ENCODE results near the gene GCM1.
A peak's percentile ranks its signal among the peaks of the same experiment; 100 is the strongest.

The GCM1 gene, protein sequence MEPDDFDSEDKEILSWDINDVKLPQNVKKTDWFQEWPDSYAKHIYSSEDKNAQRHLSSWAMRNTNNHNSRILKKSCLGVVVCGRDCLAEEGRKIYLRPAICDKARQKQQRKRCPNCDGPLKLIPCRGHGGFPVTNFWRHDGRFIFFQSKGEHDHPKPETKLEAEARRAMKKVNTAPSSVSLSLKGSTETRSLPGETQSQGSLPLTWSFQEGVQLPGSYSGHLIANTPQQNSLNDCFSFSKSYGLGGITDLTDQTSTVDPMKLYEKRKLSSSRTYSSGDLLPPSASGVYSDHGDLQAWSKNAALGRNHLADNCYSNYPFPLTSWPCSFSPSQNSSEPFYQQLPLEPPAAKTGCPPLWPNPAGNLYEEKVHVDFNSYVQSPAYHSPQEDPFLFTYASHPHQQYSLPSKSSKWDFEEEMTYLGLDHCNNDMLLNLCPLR

DNA sequence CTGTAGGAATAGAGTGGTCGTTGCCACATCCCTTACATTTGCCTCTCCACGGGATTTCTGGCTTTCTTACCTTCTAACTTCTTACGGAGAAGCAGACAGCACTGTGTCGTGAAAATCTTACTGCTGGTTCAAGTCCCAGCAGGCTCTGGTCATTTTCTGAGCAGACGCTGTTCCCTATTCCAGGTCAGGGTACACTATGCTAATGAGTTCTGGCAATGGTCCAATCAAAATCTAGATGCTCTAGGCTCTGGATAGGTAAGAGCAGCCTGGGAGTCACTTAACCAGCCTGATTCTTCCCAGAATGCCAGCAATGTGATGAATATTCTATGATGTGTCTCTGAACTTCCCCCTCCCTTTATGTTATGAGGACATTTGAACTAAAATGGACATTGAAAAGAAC, at the start of gene GCM1:
TSS of gene GCM1 (minus strand) at position 158 of the 400 bp plus-strand sequence. CDS start 3,209 bp downstream, outside the sequence.
- no peaks in the 10 kb centered on the region for H3K9me3 ChIP-seq (ENCODE audit: control insufficient read depth, insufficient read depth, low read depth, low read length)
- POLR2A ChIA-PET = no interaction called here

DNA sequence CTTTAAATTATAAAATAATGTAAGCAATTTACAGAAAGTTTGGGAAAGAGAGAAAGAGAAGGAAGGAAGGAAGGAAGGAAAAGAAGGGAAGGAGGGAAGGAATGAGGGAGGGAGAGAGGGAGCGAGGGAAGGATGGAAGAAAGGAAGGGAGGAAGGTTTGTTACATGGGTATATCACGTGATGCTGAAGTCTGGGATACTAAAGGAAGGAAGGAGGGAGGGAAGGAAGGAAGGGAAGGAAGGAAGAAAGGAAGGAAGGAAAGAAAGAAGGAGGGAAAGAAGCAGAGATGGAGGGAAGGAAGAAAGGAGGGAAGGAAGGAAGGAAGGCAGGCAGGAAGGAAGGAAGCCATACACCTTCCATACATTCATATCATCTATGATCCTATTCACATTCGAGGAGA, 48.9 kb upstream of the GCM1 start:
- H3K4me3 ChIP-seq (ENCODE audit: low read depth, low read length) = no peak overlapping the region
- POLR2A ChIA-PET = no interaction called here
- H3K36me3 ChIP-seq (ENCODE audit: control insufficient read depth in 2 of 2, insufficient read depth in 1 of 2, low read length in 2 of 2) = no peaks in the 10 kb centered on the region
- H3K9me3 ChIP-seq (ENCODE audit: control insufficient read depth, insufficient read depth, low read depth, low read length) = no peaks in the 10 kb centered on the region
- peaks cover 2% of the 10 kb centered on the region; the same call in 1 of the 2 replicates for H3K4me1 ChIP-seq (ENCODE audit: control insufficient read depth, insufficient read depth, low read length)
- CTCF ChIA-PET = interaction anchor here (1.0 kb wide), 1 partner anchor 225 kb away, joined by 3 read pairs; no protein-coding TSS in a partner anchor
- H3K27ac ChIP-seq (ENCODE audit: extremely low read depth, low read depth, low read length) = no peak overlapping the region
- TF ChIP-seq ZNF366 (tag by site-specific recombination; conservative IDR thresholded peaks at IDR 0.05) = peak; percentile 95
- TF ChIP-seq GLIS1 (tag by site-specific recombination; IDR thresholded peaks at IDR 0.05) = no peak
- TF ChIP-seq SCRT1 (tag by site-specific recombination; IDR thresholded peaks at IDR 0.05; ENCODE audit: borderline replicate concordance) = no peak
- no peak for TF ChIP-seq KLF16 (tag by site-specific recombination; IDR thresholded peaks at IDR 0.05)
- TF ChIP-seq ZNF529 (tag by site-specific recombination; IDR thresholded peaks at IDR 0.05; ENCODE audit: insufficient replicate concordance) = no peak

More for the DNA sequence above, at the start of gene GCM1:
- CTCF ChIA-PET = no interaction called here
- Histone ChIP-seq H3K4me3 (ENCODE audit: low read depth, low read length) (no peak within 1 kb of the TSS), H3K4me1 (ENCODE audit: control insufficient read depth, insufficient read depth, low read length) (no peaks in the 10 kb centered on the region), H3K27ac (ENCODE audit: extremely low read depth, low read depth, low read length) (no peak within 1 kb of the TSS), H3K36me3 (ENCODE audit: control insufficient read depth in 2 of 2, insufficient read depth in 1 of 2, low read length in 2 of 2) (no peaks in the 10 kb centered on the region)
- TF ChIP-seq TCF7L2 (IDR thresholded peaks at IDR 0.05; ENCODE audit: borderline replicate concordance, low read depth, low read length) = no peak
- TF ChIP-seq ZNF423 (tag by site-specific recombination; IDR thresholded peaks at IDR 0.05) = no peak
- no peak for TF ChIP-seq YY2 (tag by site-specific recombination; IDR thresholded peaks at IDR 0.05)
- TF ChIP-seq, protein P1, sequence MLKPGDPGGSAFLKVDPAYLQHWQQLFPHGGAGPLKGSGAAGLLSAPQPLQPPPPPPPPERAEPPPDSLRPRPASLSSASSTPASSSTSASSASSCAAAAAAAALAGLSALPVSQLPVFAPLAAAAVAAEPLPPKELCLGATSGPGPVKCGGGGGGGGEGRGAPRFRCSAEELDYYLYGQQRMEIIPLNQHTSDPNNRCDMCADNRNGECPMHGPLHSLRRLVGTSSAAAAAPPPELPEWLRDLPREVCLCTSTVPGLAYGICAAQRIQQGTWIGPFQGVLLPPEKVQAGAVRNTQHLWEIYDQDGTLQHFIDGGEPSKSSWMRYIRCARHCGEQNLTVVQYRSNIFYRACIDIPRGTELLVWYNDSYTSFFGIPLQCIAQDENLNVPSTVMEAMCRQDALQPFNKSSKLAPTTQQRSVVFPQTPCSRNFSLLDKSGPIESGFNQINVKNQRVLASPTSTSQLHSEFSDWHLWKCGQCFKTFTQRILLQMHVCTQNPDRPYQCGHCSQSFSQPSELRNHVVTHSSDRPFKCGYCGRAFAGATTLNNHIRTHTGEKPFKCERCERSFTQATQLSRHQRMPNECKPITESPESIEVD (tag by site-specific recombination; IDR thresholded peaks at IDR 0.05) = no peak
- TF ChIP-seq, protein P2, sequence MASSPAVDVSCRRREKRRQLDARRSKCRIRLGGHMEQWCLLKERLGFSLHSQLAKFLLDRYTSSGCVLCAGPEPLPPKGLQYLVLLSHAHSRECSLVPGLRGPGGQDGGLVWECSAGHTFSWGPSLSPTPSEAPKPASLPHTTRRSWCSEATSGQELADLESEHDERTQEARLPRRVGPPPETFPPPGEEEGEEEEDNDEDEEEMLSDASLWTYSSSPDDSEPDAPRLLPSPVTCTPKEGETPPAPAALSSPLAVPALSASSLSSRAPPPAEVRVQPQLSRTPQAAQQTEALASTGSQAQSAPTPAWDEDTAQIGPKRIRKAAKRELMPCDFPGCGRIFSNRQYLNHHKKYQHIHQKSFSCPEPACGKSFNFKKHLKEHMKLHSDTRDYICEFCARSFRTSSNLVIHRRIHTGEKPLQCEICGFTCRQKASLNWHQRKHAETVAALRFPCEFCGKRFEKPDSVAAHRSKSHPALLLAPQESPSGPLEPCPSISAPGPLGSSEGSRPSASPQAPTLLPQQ (tag by site-specific recombination; IDR thresholded peaks at IDR 0.05) = no peak
- TF ChIP-seq MYNN (tag by site-specific recombination; IDR thresholded peaks at IDR 0.05; ENCODE audit: borderline replicate concordance) = no peak
- TF ChIP-seq ZSCAN16 (tag by site-specific recombination; IDR thresholded peaks at IDR 0.05) = no peak

DNA sequence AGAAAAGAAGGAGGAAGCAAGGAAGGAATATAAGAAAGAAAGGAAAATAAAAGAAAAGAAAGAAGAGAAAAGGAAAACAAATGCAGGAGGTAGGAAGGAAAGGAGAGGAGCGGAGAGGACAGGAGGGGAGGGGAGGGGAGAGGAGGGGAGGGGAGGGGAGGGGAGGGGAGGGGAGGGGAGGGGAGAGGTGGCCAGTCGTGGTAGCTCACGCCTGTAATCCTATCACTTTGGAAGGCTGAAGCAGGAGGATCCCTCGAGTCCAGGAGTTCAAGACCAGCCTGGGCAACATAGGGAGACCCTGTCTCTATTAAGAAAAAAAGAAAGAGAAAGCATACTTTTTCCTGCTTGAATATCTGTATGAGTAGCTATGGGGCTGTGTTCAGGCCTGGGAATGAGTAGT, 46.4 kb upstream of the GCM1 start:
- no peak overlapping the region for H3K27ac ChIP-seq (ENCODE audit: extremely low read depth, low read depth, low read length)
- TF ChIP-seq ZNF76 (tag by site-specific recombination; IDR thresholded peaks at IDR 0.05; ENCODE audit: borderline replicate concordance, low read depth) = no peak
- TF ChIP-seq, protein P3, sequence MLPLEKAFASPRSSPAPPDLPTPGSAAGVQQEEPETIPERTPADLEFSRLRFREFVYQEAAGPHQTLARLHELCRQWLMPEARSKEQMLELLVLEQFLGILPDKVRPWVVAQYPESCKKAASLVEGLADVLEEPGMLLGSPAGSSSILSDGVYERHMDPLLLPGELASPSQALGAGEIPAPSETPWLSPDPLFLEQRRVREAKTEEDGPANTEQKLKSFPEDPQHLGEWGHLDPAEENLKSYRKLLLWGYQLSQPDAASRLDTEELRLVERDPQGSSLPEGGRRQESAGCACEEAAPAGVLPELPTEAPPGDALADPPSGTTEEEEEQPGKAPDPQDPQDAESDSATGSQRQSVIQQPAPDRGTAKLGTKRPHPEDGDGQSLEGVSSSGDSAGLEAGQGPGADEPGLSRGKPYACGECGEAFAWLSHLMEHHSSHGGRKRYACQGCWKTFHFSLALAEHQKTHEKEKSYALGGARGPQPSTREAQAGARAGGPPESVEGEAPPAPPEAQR (tag by site-specific recombination; IDR thresholded peaks at IDR 0.05) = no peak
- no peak for TF ChIP-seq ZNF658 (tag by site-specific recombination; IDR thresholded peaks at IDR 0.05)
- TF ChIP-seq ZNF792 (tag by site-specific recombination; IDR thresholded peaks at IDR 0.05) = no peak
- no peak for TF ChIP-seq GLI2 (tag by site-specific recombination; IDR thresholded peaks at IDR 0.05; ENCODE audit: borderline replicate concordance, low read depth)
- no peak for TF ChIP-seq PRDM1 (tag by site-specific recombination; IDR thresholded peaks at IDR 0.05)
- TF ChIP-seq ZNF830 (tag by site-specific recombination; IDR thresholded peaks at IDR 0.05; ENCODE audit: low read depth) = no peak
- no peak for TF ChIP-seq YY2 (tag by site-specific recombination; IDR thresholded peaks at IDR 0.05)
- no peak for TF ChIP-seq ZNF138 (tag by site-specific recombination; IDR thresholded peaks at IDR 0.05; ENCODE audit: borderline replicate concordance)
- no peak for TF ChIP-seq ZNF629 (tag by site-specific recombination; IDR thresholded peaks at IDR 0.05)
- peaks cover 3% of the 10 kb centered on the region; the same call in 1 of the 2 replicates for H3K4me1 ChIP-seq (ENCODE audit: control insufficient read depth, insufficient read depth, low read length)
- H3K9me3 ChIP-seq (ENCODE audit: control insufficient read depth, insufficient read depth, low read depth, low read length) = no peaks in the 10 kb centered on the region
- POLR2A ChIA-PET = no interaction called here
- CTCF ChIA-PET = interaction anchor here (0.7 kb wide), 2 partner anchors 55 to 1049 kb away, joined by 4 to 5 read pairs; no protein-coding TSS in a partner anchor
- no peaks in the 10 kb centered on the region for H3K36me3 ChIP-seq (ENCODE audit: control insufficient read depth in 2 of 2, insufficient read depth in 1 of 2, low read length in 2 of 2)
- no peak overlapping the region for H3K4me3 ChIP-seq (ENCODE audit: low read depth, low read length)

Measured in HEK293 (cell line).